HL-60 (cell line): ENCODE results near the gene APH1B.

ENCODE experiments used
- CTCF ChIP-seq: IDR thresholded peaks from one replicate; pipeline ENCODE4 v1.5.1; 2011; ENCODE audit warnings: low read length, control low read depth, inconsistent platforms; ENCODE audit not compliant: insufficient read depth
- GABPA ChIP-seq: IDR thresholded peaks from 2 replicates; pipeline ENCODE4 v1.6.1; 2012; ENCODE audit warnings: low read depth
- POLR2AphosphoS5 ChIP-seq: IDR thresholded peaks from 2 replicates; pipeline ENCODE4 v1.6.1; 2012; ENCODE audit warnings: low read depth
- REST ChIP-seq: IDR thresholded peaks from 2 replicates; pipeline ENCODE4 v1.6.1; 2012; ENCODE audit warnings: low read depth; ENCODE audit not compliant: insufficient replicate concordance

GRCh38 chr15:63246691-63247469 lies 30.5 kb upstream of the APH1B start:
- TF ChIP-seq CTCF (no peak), REST (peak; percentile 18), GABPA (no peak), POLR2AphosphoS5 (no peak)
